GM18526 (cell line): ENCODE measurements around the gene HHLA2.

Experiments used
- POLR2A ChIP-seq: IDR thresholded peaks from 3 replicates; pipeline ENCODE4 v1.6.1; 2011; ENCODE audit not compliant: insufficient read length; ENCODE audit errors: extremely low read depth

HHLA2 gene

GRCh38 chr3:108296239-108296638 lies at the start of gene HHLA2:
Gene HHLA2, plus strand, starts transcription at chr3:108296548. Its CDS starts 55,266 bp downstream, at chr3:108351814.
- no peak for TF ChIP-seq POLR2A

- no peak for TF ChIP-seq POLR2A
Observed at GRCh38 chr3:108250626-108251025, 45.7 kb upstream of the HHLA2 start.

- no peak for TF ChIP-seq POLR2A
Observed at GRCh38 chr3:108251265-108251664, 45.1 kb upstream of the HHLA2 start.

GRCh38 chr3:108251844-108252243 lies 44.5 kb upstream of the HHLA2 start:
- no peak for TF ChIP-seq POLR2A

DNA sequence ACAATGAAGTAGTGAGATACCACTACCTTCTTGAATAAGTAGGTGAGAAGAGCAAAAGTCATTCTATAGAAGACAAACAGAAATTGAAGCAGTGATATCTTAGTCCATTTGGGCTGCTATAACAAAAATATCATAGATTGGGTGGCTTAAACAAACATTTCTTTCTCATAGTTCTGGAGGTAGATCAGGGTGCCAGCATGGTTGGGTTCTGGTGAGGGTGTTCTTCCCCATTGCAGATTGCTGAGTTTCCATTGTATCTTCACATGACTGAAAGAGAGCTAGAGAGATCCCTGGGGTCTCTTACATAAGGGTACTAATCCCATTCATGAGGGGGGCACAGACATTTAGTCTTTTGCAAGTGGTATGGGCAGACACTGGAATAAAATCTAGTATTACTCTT lies 41.2 kb upstream of the HHLA2 start:
- no peak for TF ChIP-seq POLR2A

- TF ChIP-seq POLR2A = no peak
Observed at GRCh38 chr3:108271626-108272025, 24.7 kb upstream of the HHLA2 start.

DNA sequence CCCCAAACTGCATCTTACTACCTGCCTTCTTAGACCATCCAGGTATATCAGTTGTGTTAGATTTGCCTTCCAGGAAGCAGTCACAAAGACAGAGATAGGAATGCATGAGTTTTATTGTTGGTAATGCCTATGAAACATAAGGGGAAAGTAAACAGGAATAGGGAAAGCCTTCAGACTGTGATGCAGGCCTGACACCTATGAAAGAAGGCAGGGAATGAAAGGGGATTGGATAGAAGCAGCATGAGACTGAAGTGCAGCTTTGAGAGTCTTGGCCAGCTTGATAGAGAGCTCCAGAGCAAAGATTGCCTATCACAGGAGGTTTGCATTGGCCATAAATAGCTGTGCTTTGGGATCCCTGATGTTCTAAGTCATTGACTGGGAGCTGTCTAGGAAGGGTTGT lies 15.9 kb upstream of the HHLA2 start:
- TF ChIP-seq POLR2A = no peak

DNA sequence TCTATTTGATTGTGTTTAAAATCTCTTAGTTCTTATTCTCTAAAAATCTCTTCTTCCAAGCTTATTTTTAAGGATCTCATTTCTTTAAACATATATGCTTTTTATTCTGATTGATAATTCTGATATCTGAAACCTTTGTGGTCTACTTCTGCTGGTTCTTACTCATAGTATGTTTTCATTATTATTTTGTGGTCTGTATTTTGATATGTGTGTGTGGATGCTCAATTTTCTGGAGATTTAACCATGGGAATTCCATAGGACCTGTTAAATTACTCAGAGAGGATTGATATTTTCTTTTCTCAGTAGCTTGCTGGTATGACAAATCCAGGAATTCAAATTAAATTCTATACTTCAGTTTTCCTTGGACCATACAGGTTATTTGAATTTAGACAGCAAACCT lies 14.7 kb upstream of the HHLA2 start:
- TF ChIP-seq POLR2A = no peak

DNA sequence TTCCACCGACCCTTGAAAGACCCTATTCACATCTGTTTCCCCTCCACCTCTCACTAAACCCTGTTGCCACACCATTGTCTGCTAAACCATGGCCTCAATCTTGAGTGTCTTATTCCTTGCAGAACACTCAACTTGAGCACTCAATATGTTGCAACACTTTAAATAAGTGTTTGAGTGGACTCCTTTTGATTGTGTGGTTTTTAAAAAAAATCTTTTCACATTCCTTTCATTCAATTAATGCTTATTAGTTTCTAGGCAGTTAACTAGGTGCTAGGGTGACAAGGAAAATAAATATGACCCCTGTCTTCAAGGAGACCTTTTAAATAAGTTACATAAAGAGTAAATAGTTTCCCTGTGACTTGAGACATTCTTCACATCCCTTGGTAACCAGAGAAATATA lies 13.3 kb upstream of the HHLA2 start:
- TF ChIP-seq POLR2A = no peak

- TF ChIP-seq POLR2A = no peak
Observed at GRCh38 chr3:108283989-108284388, 12.4 kb upstream of the HHLA2 start.

- no peak for TF ChIP-seq POLR2A
Observed at GRCh38 chr3:108285176-108285575, 11.2 kb upstream of the HHLA2 start.

GRCh38 chr3:108287146-108287545 lies 9.2 kb upstream of the HHLA2 start:
- no peak for TF ChIP-seq POLR2A

GRCh38 chr3:108289159-108289558 lies 7.2 kb upstream of the HHLA2 start:
- TF ChIP-seq POLR2A = no peak

DNA sequence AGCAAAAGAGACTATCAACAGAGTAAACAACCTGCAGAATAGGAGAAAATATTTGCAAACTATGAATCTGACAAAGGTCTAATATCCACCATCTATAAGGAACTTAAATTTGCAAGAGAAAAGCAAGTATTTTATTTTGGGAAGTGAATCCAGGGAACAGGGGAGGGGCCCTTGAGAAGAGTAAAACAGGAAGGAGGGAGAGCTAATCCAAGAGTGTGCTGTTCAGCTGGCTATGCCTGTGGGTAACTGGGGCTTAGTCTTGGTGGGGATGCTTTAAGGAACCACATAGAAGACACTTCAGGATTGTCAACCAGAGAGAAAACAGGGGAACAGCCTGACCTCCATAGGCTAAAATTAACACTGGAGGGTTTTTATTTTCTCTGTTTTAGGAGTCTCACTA lies 3.9 kb upstream of the HHLA2 start:
- TF ChIP-seq POLR2A = no peak

- no peak for TF ChIP-seq POLR2A
Observed at GRCh38 chr3:108292905-108293328, 3.4 kb upstream of the HHLA2 start.

- no peak for TF ChIP-seq POLR2A
Observed at GRCh38 chr3:108293858-108294257, 2.5 kb upstream of the HHLA2 start.

- no peak for TF ChIP-seq POLR2A
Observed at GRCh38 chr3:108295421-108296175, 750 bp upstream of the HHLA2 start.
